Small intestine (tissue), 7 donors: ENCODE measurements around the gene TRAF2. TPM values are rescaled to one million over a fixed set of nuclear protein-coding genes. Genes with fewer than 3 reads are reported as not detected.
A peak's percentile ranks its signal among the peaks of the same experiment; 100 is the strongest.

Experiments
- DNase-seq, 2 donors: peaks; one replicate each; pipeline versions ENCODE4 v3.0.0 to v3.0.0-alpha.2; 2013
- FAIRE-seq: peaks from 2 replicates; lab custom pipeline; 2012; peaks lifted over from hg19 to GRCh38; lab: Jason Lieb, UNC
- H3K27ac ChIP-seq, 3 donors: one replicate each; pipeline ENCODE4 v1.5.1; 2013; ENCODE audit warnings: low read length in 2 of 3, mild to moderate bottlenecking in 2 of 3, control low read depth in 1 of 3, inconsistent platforms in 1 of 3, low read depth in 1 of 3, moderate library complexity in 1 of 3
- H3K27me3 ChIP-seq, 3 donors: one replicate each; pipeline ENCODE4 v1.6.1; 2013; ENCODE audit warnings: low read length in 3 of 3, inconsistent platforms in 1 of 3; ENCODE audit not compliant: control insufficient read depth in 3 of 3, insufficient read depth in 3 of 3
- H3K36me3 ChIP-seq, 3 donors: one replicate each; pipeline ENCODE4 v1.6.1; 2013; ENCODE audit warnings: low read length in 3 of 3, inconsistent platforms in 1 of 3, low read depth in 1 of 3, mild to moderate bottlenecking in 1 of 3, moderate library complexity in 1 of 3; ENCODE audit not compliant: control insufficient read depth in 3 of 3, insufficient read depth in 2 of 3
- H3K4me1 ChIP-seq, 3 donors: one replicate each; pipeline ENCODE4 v1.6.1; 2013; ENCODE audit warnings: low read length in 2 of 3, inconsistent platforms in 1 of 3, low read depth in 1 of 3, mild to moderate bottlenecking in 1 of 3, moderate library complexity in 1 of 3; ENCODE audit not compliant: control insufficient read depth in 3 of 3, insufficient read depth in 2 of 3
- H3K4me3 ChIP-seq, 3 donors: one replicate each; pipeline ENCODE4 v1.5.1; 2013; ENCODE audit warnings: low read length in 3 of 3, control low read depth in 1 of 3, inconsistent platforms in 1 of 3, low read depth in 1 of 3, mild to moderate bottlenecking in 1 of 3, moderate library complexity in 1 of 3
- H3K9me3 ChIP-seq, 2 donors: one replicate each; pipeline ENCODE4 v1.6.1; 2013; ENCODE audit warnings: low read depth in 1 of 2, low read length in 1 of 2; ENCODE audit not compliant: control insufficient read depth in 2 of 2, insufficient read depth in 1 of 2
- WGBS, 3 donors: extraction: QIAGEN DNeasy Blood & Tissue Kit; methylation state at CpG; one replicate each; pipeline ENCODE4 v1.1.7; 2013; 5-methylcytosine and 5-hydroxymethylcytosine counted together
- polyA plus RNA-seq, 4 donors: library from polyadenylated mRNA; stranded (reverse) in 3 of 4; unstranded in 1 of 4; fragments of 200-250 nt in 3 of 4; fragments of 120-200 nt in 1 of 4; gene quantifications; one replicate each; pipeline versions ENCODE4 v1.2.1 to v1.2.3, GENCODE V29; 2013
- donor health status: healthy with polysubstance abuse.
- donor health status: control.
- donor health status: control.
- donor health status: Bipolar disorder and iron deficiency.
- donor health status: healthy.

TRAF2 gene
- polyA plus RNA-seq, 4 donors, result 11.2 to 20.9 (median 13.8) TPM

DNA sequence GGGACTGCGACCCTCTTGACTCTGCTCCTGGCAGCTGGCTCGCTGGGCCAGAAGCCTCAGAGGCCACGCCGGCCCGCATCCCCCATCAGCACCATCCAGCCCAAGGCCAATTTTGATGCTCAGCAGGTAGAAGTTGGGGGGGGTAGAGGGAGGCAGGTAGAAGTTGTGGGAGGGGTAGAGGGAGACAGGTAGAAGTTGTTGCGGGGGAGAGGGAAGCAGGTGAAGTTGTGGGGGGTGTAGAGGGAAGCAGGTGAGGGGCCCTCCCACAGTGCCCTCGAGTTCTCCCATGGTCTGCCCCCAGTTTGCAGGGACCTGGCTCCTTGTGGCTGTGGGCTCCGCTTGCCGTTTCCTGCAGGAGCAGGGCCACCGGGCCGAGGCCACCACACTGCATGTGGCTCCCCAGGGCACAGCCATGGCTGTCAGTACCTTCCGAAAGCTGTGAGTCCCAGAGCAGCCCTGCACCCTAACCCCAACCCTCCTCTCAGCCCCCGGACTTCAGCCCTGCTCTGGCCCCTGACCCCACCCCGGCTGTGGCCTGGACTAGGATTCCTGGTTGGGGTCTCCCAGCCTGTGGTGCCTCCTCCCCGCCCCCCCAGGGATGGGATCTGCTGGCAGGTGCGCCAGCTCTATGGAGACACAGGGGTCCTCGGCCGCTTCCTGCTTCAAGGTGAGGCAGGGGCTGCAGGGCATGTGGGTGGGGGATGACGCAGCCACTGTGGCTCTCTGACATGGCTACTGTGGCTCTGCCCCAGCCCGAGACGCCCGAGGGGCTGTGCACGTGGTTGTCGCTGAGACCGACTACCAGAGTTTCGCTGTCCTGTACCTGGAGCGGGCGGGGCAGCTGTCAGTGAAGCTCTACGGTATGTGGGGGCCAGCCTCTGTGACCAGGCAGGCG is 59.3 kb downstream of the TRAF2 start:
- Histone ChIP-seq H3K4me1 (peaks cover 0 to 53% (median 6%) of the 10 kb centered on the region in 3 donors), H3K36me3 (peaks cover 13 to 42% (median 17%) of the 10 kb centered on the region in 3 donors), H3K27ac (peak overlapping the region in 2 of 3 donors; percentile 18 to 71), H3K9me3 (no peaks in the 10 kb centered on the region), H3K27me3 (no peaks in the 10 kb centered on the region), H3K4me3 (peak overlapping the region in 2 of 3 donors; percentile 34 to 40)
- FAIRE-seq (no peak), DNase-seq (peak in 1 of 2 donors; percentile 43)
- WGBS, 3 donors, result 79 to 86% (median 81%) methylated on average over 26 to 30 of the region's 30 CpGs

DNA sequence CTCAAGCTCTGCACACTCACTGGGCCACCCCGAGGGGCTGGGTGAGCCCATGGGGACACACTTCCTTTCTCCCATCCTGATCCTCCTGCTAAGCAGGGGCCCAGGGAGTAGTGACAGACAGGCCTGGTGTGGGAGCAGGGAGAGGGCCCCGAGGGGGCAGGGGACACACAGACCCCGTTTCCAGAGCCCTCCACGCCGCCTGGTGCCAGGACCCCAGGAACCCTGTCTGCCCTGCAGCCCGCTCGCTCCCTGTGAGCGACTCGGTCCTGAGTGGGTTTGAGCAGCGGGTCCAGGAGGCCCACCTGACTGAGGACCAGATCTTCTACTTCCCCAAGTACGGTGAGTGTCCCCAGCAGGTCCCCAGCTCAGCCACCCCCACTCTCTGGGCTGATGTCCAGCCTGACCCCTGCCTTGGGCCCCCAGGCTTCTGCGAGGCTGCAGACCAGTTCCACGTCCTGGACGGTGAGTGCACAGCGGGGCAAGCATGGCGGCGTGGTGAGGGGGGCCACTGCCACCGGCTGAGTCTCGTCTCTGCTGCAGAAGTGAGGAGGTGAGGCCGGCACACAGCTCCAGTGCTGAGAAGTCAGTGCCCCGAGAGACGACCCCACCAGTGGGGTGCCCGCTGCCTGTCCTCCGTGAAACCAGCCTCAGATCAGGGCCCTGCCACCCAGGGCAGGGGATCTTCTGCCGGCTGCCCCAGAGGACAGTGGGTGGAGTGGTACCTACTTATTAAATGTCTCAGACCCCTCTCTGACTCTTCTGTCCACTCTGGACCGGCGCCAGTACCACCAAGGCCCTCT is 60.1 kb downstream of the TRAF2 start:
- Histone ChIP-seq H3K9me3 (no peaks in the 10 kb centered on the region), H3K27ac (peak overlapping the region in 1 of 3 donors; percentile 71), H3K4me1 (peaks cover 0 to 61% (median 6%) of the 10 kb centered on the region in 3 donors), H3K27me3 (no peaks in the 10 kb centered on the region), H3K4me3 (peak overlapping the region in 2 of 3 donors; percentile 34 to 40), H3K36me3 (peaks cover 7 to 39% (median 10%) of the 10 kb centered on the region in 3 donors)
- FAIRE-seq (no peak), DNase-seq (no peak)
- 77 to 83% (median 79%) methylated on average over 20 to 27 of the region's 27 CpGs for WGBS, 3 donors

DNA sequence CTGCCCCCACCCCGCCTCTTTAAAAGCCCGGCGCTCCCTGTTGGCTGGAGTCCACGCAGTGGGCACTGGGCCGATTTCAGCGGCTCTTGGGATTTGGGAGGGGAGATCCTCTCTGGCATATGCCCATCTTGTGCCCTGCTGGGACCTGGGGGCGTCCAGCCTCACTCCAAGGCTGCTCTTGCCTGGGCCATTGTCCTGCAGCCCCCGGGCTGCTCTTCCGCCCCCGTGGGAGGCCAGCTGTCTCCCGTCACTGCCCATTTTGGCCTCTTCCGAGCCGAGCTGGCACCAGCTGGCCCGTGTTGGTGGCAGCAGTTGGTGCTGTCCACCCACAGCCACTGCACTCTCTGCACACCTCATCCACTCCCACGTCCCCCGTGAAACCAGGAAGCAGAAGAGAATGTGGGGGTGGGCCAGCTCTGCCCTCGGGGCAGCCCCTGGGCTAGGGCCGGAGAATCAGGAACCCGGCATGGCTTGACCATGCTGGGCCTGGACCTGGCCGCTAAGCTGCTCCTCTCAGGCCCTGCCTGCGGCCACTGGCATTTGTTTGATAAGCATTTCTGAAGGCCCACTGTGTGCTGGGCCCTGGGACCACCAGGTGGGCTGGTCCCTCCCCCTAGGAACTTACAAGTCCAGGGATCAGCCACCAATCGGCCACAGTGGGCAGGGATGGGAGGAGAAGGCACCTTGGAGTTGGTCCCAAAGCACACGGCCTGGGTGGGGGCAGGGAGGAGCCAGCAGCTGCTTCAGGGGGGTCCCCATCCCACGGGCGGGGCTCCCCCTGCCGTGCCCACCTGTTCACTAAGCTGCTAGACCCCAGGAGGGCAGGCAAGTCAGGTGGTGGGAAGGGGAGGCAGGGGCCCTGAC is 60.9 kb downstream of the TRAF2 start:
- 51 to 68% (median 54%) methylated on average over 23 to 26 of the region's 26 CpGs for WGBS, 3 donors

DNA sequence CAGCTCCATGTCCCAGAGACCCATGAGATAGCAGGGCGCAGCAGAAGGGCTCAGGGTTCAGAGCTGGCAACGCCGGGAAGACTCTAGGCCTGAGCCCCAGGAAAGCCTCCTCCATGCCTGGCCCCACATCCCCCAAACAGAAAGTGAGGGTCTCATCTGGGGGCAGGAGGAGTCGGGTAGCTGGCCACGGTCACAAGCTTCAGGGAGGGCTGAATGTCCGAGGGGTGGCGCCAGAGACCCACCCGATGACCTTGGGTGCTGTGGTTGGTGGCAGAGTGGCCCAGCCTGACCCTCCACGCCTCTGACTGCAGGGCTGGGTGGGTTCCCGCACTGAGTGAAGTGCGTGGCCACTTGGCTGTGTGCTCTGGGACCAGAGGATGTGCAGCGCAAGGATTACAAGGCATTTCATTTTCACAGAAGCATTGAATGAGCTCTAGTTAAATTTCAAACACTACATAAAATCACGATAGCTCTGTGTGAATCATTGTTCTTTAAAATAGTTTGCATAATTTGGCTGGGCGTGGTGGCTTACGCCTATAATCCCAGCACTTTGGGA is 61.7 kb downstream of the TRAF2 start:
- Histone ChIP-seq H3K4me1 (peaks cover 0 to 67% (median 6%) of the 10 kb centered on the region in 3 donors), H3K4me3 (no peak overlapping the region), H3K36me3 (peaks cover 0 to 35% (median 0%) of the 10 kb centered on the region in 3 donors), H3K9me3 (no peaks in the 10 kb centered on the region), H3K27ac (peak overlapping the region; percentile 41 to 98 (median 42)), H3K27me3 (no peaks in the 10 kb centered on the region)
- FAIRE-seq (no peak), DNase-seq (peak; percentile 41 to 63)
- WGBS, 3 donors, result 27 to 41% (median 38%) methylated on average over 15 of the region's 15 CpGs

More for the DNA sequence above, 60.9 kb downstream of the TRAF2 start:
- H3K27ac ChIP-seq, result peak overlapping the region in 1 of 3 donors; percentile 98
- H3K9me3 ChIP-seq, result no peaks in the 10 kb centered on the region
- H3K4me3 ChIP-seq, result no peak overlapping the region
- FAIRE-seq (no peak), DNase-seq (no peak)
- no peaks in the 10 kb centered on the region for H3K27me3 ChIP-seq
- peaks cover 0 to 70% (median 6%) of the 10 kb centered on the region in 3 donors for H3K4me1 ChIP-seq
- H3K36me3 ChIP-seq, result peaks cover 0 to 37% (median 1%) of the 10 kb centered on the region in 3 donors

DNA sequence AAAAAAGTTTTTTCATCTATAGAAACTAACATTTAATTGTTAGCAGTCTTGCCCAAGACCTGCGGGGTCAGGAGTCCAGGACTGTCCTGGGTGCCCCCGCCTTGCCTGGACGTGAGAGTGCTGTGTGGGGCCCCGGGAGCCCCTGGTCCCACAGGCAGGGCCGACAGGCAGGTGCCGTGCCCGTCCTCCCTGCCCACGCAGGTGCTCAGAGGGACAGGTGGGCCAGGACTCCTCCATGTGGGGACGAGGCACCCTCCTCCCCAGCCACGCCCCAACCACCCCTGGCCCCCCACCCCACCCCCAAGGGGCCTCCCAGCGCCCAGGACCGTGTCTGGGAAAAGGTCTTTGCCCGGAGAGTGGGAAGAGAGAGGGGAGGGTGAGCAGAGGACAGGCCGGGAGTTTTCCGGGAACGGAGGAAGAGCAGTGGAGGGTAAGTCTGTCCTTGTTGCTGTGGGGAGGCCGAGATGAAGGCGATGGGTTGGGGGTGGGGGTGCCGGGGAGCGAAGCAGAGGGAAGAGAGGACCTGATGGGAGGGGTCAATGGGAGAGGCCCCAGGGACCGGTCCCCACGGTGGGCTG is 63.0 kb downstream of the TRAF2 start:
- peaks cover 0 to 62% (median 4%) of the 10 kb centered on the region in 3 donors for H3K4me1 ChIP-seq
- FAIRE-seq (no peak), DNase-seq (peak; percentile 42 to 84)
- peak overlapping the region; percentile 37 to 90 (median 54) for H3K4me3 ChIP-seq
- H3K27ac ChIP-seq, result peak overlapping the region; percentile 92 to 98 (median 93)
- H3K27me3 ChIP-seq, result no peaks in the 10 kb centered on the region
- 4 to 9% (median 5%) methylated on average over 16 to 22 of the region's 22 CpGs for WGBS, 3 donors
- peaks cover 0 to 40% (median 0%) of the 10 kb centered on the region in 3 donors for H3K36me3 ChIP-seq
- H3K9me3 ChIP-seq, result no peaks in the 10 kb centered on the region

DNA sequence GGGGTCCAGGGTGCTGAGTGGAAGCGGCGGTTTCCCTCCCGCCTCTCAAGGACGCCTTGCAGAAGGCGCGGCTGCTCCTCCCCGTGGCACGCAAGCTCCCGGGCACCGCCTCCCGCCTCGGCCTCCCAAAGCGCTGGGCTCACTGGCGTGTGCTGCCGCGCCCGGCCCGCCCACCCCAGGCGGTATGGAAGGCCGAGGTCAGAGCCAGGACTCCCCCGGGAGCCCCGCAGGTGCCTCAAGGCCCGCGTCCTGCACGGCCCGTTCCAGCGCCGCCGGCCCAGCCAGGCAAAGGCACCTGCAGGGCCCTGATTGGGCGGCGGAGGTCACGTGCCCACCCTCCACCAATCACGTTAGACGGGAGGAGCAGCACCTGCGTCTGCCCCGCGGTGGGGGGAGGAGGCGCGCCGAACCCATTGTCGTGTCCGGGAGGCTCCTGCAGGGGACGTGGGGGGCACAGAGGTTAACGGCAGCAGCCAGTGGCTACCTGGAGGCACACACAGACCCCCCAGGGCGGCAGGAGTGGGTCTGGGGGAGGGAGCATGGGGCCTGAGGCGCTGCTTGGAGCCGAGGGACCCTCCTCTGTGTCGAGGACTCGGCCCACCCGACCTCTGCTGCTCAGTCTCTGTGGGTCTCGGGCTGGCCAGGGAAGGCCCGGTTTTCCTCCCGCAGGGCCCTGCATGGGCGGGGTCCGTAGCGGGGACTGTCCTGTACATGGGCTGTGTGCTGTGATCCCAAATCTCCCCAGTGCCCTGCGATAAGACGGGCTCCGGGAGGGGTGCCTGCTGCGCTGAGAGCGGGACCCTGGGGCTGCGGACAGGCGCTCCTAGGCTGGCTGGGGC is 63.7 kb downstream of the TRAF2 start:
- peak; percentile 98 to 99 for DNase-seq
- no peak for FAIRE-seq
- H3K36me3 ChIP-seq, result peaks cover 0 to 46% (median 0%) of the 10 kb centered on the region in 3 donors
- H3K4me1 ChIP-seq, result peaks cover 0 to 58% (median 4%) of the 10 kb centered on the region in 3 donors
- no peaks in the 10 kb centered on the region for H3K27me3 ChIP-seq
- no peaks in the 10 kb centered on the region for H3K9me3 ChIP-seq
- peak overlapping the region; percentile 37 to 90 (median 54) for H3K4me3 ChIP-seq
- H3K27ac ChIP-seq, result peak overlapping the region; percentile 92 to 98 (median 93)
- 1 to 5% (median 3%) methylated on average over 39 to 63 of the region's 63 CpGs for WGBS, 3 donors
